Astrocyte (in vitro differentiated cells and primary cell): ENCODE data around the gene BIRC7.

Experiments
- EZH2 ChIP-seq: IDR thresholded peaks from 2 replicates; pipeline ENCODE4 v1.6.1; 2012; ENCODE audit warnings: mild to moderate bottlenecking, low read length, inconsistent platforms; ENCODE audit not compliant: insufficient read depth
- TF ChIP-seq, protein P1 (sequence below): IDR thresholded peaks from 2 replicates; pipeline ENCODE4 v1.5.1; 2011; ENCODE audit warnings: low read depth, mild to moderate bottlenecking, inconsistent platforms, low read length, moderate library complexity; ENCODE audit not compliant: insufficient read depth

DNA sequence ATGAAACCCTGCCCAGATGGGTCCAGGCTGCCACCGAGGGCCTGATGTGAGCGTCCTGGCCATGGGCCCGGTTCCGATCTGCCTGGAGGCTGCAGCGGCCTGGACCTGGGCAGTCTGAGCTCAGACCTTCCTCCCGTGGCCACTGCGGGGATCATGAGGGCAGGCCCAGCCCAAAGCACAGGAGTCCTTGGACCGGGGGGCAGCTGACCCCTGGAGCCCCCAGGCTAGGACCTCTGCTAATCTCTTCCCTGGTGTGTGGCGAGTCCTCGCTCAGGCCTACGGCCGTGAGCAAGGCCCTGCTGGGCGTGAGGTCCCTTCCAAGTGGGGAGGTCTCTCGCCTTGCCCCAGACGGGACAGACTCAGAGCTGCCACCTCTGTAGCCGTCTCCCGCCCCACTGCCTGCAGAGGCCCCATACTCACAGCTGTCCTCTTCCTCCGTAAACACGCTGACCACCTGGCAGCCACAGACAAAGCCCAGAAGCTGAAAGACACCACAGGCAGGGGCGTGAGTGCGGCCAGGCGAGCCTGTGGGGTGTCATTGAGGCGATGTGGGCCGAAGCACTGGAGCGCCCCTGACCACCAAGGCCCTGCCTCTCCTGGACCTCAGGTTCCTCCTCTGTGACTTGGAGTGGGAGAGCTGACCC lies 8.0 kb downstream of the BIRC7 start:
- TF ChIP-seq, protein P1, sequence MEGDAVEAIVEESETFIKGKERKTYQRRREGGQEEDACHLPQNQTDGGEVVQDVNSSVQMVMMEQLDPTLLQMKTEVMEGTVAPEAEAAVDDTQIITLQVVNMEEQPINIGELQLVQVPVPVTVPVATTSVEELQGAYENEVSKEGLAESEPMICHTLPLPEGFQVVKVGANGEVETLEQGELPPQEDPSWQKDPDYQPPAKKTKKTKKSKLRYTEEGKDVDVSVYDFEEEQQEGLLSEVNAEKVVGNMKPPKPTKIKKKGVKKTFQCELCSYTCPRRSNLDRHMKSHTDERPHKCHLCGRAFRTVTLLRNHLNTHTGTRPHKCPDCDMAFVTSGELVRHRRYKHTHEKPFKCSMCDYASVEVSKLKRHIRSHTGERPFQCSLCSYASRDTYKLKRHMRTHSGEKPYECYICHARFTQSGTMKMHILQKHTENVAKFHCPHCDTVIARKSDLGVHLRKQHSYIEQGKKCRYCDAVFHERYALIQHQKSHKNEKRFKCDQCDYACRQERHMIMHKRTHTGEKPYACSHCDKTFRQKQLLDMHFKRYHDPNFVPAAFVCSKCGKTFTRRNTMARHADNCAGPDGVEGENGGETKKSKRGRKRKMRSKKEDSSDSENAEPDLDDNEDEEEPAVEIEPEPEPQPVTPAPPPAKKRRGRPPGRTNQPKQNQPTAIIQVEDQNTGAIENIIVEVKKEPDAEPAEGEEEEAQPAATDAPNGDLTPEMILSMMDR = no peak
- no peak for TF ChIP-seq EZH2
